Astrocyte of the hippocampus (primary cell): ENCODE data around the gene FAM240A.

Experiments used
- DNase-seq: peaks from one replicate; pipeline ENCODE4 v3.0.0; 2011; ENCODE audit warnings: low read depth, low spot score

FAM240A gene

DNA sequence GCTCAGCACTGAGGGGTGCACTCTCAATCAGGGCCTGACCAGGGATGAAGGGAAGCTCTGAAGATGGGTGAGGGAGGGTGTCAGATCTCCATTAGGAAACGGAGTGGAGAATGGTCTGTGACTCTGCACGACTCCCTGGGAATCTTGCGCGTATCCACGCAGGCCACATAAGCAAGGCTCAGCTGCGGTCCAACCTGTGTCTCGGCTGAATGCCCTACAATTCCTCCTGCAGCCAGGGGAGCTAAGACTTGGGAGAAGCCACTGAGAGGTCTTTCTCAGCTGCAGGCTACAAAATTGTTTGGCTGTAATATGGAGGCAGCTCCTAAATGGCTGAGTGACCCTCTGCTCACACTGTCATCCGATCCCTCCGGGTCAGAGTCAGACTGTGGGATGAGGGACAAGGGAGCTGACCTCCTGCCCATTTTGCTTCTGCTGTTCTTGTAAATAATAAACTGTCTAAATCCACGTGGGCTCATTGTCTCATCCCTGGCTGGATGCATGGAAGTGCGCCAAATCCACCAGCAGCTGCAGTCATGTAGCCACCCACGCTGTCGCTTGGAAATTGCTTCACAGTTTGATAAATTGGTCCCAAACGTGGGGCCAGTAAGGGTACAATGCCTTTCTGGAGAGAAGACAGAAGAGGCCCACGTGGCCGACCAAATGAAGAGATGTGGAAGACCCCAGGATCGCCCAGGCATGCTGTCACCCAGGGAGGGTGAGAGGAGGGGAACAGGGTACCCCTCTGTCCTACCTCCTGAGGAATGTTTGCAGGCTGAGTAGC lies 50.6 kb downstream of the FAM240A start:
- DNase-seq, result peak; percentile 25

- peak; percentile 22 for DNase-seq
These were observed 51.3 kb downstream of the FAM240A start for GRCh38 chr3:46663591-46664135.

- no peak for DNase-seq
These were observed 52.1 kb downstream of the FAM240A start for GRCh38 chr3:46664188-46664970.

- DNase-seq, result no peak
These were observed 52.8 kb downstream of the FAM240A start for GRCh38 chr3:46664971-46665762.

GRCh38 chr3:46665763-46666452 lies 53.6 kb downstream of the FAM240A start:
- DNase-seq, result peak; percentile 19

DNA sequence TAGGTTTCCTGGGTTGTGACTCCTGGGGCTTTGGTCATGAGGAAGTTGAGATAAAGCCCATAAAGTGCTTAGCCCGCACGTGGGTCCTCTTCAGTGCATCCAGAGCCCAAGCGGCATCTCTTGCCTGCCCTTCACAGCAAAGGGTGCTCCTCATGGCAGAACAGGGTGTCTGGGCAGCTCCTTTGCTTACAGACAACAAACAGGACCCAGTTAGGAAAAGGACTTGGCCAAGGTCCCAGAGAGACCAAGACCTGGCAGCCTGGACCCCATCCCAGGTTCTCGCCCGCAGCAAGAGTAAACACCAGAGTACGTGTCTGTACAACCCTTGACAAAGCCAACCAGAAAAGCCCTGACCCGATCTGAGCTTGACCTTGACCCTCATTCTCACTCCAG lies 54.1 kb downstream of the FAM240A start:
- no peak for DNase-seq

DNA sequence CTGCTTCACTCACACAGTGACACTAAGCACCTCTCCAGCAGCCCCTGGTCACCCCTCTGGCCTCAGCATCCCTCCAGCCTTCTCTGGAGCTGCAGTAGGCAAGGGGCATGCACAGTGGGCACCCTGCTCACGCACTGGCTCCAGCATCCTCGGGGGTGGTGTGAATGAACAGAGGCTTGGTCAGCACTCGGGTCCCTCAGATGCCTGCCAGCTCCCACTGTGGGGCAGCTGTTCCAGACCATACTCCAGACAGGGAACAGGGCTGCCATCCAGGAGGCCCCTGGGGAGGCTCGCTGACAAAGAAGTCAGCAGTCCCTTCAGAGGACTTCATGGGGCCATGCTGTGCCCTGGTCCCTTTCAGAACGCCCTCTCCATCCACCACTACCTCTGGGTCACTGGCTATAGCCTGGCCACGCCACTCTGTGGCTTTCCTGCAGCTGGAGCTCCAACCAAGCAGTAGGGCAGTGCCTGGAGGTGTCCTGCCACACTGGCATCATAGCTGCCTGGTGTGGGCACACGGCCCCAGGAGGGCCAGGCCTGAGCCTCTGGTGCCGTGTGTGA lies 54.8 kb downstream of the FAM240A start:
- no peak for DNase-seq

DNA sequence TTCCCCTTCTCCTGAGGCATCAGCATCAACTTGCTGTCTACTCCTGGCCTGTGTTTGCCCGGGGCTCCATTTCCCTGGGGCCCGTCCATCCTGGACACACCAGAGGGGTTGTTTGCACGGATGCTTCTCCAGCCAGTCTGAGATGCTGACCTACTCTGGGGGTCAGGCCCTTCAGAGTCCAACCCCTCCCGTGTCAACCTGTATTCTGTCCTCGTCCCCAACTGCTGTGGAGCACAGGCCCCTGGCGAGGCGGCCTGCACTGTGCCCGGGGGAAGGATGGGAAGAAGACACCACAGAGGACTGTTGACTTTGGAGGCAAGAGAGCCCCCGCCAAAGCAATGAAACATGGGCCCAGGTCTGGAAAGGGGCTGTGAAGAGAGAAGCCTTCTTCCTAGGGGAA lies 55.3 kb downstream of the FAM240A start:
- DNase-seq, result no peak

DNA sequence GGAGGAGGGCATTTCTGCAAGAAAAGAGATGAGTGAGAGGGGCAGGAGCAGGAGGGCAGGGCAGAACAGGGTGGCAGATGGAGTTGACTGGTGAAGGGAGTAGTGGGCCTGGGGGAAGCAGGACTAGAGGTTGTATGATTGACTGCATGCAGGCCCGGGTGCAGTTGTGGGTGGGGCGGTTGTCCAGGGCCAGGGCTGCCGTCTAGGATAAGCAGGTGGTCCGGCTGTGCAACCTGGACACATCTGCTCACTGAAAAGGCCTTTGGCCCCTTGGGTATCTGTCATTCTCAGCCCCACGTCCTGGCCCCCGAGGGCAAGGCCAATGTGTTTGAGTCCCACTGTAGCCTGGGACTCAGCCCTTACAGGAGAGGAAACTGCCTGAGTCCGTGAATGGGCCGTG lies 55.8 kb downstream of the FAM240A start:
- DNase-seq, result no peak

- DNase-seq, result no peak
These were observed 56.3 kb downstream of the FAM240A start for GRCh38 chr3:46668591-46668990.

- DNase-seq, result no peak
These were observed 57.1 kb downstream of the FAM240A start for GRCh38 chr3:46669191-46669999.

DNA sequence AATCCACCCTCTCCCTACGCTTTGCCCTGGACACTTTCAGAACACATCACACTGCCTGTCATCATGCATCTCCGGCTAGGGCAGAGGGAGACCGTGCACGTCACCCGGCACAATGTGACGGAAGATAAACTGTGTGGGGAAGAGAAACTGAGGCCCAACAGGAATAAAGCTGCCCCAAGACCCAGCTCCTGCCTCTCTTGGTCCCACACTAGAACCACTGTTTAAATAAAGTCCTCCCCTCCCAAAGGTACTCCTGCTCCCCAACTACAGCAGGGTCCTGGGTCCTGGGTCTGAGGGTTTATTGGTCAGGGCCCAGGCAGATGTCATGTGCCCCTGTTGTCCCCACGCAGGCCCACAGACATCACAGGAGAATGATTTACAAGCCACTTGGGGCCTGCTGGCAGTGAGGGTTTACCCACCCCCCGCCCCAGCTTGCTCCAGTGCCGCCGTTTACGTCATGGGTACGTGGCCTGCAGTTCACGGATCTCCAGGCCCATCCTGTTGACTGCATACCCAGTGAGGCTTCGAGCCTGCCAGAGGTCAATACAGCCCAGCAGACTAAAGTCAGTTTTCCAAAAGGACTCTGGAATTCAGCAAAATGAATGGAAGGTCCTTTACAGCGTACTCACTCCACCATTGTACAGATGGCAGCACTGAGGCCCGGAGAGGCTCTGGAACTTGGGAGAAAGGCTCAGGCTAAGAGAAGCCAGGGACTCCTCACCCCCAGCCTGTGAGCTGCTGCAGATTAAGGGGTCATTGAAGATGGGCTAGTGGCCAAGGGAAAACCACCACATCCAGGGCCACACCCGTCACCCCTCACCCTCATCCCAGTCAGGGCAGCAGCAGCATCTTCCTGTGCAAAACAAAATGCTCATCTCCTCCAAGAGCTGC lies 57.9 kb downstream of the FAM240A start:
- no peak for DNase-seq

GRCh38 chr3:46670891-46671427 lies 58.6 kb downstream of the FAM240A start:
- DNase-seq, result no peak

DNA sequence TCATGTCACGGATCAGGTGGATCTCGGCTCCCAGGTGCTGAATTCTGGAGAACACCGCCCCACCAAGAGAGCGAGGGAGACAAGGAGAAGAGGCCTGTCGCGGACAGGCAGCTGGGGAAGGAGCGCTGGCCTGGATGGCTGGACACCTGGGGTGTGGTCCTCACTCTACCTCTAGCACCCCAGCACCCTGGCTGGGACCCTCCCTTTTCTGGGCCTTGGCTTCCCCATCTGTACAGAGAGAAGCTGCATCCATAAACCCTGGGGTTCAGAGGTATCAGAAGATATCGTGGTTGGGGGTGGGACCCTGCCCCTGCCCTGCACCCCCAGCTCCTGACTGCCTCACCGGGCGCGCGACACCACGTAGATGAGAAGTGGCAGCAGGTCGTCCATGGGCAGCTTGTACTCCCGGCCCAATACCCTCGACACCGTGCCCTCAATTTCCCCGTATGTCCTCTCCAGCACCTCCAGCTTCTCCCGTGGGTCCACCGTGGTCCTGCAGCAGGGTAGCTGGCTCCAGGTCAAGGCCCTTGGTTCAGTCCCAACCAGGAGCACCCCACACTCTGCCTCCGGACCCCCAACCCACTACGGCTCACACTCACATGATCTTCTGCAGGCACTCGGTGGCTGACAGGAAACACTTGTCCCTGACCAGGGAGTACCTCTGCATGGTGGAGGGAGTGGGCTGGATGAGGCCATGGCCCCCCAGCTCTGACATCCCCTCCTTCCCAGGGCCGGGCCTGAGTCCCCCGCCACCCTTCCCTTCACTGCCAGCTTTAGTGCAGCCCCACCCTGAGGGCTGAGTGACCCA lies 59.4 kb downstream of the FAM240A start:
- no peak for DNase-seq

DNA sequence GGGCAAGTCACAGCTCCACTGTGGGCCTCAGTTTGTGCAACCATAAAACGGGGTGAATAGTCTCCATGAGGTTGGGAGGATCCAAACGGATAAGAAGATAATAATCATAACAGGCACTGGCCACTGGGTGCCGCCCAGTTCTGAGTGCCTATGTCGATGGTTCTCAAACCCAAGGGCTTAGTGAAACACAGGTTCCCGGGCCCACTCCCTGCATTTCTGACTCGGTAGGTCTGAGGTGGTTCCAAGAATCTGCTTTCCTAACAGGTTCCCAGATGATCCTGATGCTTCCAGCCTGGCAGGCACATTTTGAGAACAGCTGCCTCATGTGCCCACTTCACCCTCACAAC lies 60.0 kb downstream of the FAM240A start:
- no peak for DNase-seq

DNA sequence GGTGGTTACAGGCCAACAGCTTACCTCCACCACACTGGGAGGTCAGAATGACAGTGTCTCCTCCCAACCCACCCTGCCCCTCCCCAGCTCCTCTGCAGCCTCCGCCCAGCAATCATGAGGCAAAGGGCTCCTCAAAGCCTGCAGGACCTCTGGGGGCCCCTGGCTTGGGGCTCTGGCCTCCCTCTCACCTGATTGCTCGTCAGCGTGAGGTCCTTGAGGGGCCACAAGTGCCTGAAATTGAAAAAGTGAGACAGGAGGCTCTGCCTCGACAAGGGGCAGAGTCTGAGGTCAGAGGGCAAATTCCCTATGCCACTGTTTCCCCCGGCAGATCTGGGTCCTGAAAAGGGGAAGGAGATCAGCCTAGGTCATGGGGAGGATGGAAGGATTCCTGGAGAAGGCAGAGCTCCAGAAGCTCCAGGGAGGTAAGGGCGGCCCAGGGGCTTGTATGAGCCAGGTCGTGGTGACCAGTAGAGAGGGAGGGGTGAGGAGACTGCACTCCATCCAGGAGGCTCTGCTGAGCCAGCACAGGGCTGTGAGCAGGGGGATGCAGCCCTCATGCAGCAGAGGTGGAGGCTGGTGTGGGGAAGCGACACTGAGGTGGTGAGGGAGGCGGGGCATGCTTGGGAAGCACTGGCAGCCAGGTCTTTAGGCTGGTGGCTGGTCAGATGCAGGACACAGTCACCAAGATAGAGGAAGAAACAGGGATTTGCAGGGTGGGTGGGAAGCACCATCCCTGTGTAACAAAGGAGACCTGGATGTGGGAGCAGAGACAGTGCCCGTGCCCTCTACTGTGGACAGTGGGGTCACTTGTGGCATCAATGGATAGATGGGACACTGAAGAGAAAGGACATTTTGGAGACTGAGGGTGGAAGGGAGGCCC lies 61.1 kb downstream of the FAM240A start:
- DNase-seq, result no peak
